Measurements from ENCODE around the gene CSPG4.
"Not testable (repeated sequence)": the region's sequence is repeated elsewhere in the genome, so short reads cannot be mapped to it uniquely, and the experiment has no call there.

CSPG4 gene

DNA sequence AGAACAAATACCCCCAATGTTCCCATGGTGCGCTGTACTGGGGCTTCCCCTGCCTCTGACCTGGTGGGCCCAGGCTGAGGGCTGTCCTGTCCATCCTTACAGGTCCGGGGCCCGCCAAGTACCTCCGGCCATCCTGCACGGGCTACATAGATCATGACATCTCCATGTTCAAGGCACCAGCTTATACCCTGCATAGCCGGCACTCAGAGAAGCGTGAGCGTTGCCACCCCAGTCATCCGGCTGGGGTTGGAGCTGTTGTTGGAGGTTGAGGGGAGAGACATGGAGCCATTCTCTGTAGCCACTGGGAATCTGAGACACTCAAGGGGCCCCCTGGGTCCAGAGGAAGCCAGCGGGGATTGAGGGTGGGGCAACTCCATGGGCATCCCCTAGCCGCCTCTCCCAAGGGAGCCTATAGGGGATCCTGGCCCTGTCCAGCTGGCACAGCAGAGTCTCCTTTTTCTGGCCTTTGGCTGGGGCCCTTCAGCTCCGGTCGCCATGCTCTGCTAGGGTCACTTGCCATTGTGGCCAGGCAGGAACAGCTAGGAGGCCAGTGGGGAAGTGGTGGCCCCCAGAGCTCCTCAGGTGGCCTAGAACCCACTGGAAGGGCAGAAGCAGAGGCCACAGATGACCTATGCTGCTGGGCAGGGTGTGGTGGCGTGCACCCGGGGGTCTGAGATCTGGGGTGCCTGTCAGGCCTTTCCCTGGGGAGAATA lies 12.5 kb upstream of the CSPG4 start:
- DNase-seq (ENCODE audit: low read depth) = no peak

DNA sequence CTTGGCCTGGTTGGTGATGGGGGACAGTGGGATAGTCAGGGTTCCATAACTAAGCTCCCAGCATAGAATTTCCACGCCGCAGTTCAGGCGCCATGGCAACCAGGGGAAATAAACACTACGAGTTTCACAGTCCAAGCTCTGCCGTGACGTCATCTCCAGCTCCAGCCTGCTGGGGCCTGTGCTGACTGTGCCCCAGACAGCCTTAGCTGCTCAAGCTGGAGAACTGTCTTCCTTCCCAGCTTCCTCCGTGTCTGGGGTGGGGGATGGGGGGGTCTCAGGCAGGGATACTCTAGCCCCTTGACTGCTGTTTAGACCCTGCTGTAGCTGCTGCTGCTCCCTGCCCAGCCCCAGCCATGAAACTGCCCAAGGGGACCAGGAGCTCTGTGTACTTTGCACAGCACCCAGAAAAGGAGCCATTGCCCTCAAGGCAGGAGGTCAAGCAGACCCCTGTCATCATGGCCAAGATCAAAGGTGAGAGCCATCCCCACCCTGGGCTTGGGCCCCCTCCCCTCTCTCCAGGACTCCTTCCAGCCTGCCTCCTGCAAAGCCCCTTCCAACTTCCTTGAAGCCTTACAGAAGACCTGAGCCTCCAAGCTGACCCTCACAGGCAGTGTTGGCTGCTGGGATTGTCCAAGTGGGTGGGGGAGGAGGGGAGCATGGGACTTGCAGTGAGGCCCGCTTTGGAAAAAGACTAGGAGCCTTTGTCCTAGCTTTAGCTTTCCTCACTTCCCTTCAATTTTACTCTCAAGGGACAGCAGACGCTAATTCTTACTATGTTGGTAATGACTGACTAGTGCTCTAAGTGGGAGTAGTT lies 11.4 kb upstream of the CSPG4 start:
- DNase-seq (ENCODE audit: low read depth) = peak; percentile 81

DNA sequence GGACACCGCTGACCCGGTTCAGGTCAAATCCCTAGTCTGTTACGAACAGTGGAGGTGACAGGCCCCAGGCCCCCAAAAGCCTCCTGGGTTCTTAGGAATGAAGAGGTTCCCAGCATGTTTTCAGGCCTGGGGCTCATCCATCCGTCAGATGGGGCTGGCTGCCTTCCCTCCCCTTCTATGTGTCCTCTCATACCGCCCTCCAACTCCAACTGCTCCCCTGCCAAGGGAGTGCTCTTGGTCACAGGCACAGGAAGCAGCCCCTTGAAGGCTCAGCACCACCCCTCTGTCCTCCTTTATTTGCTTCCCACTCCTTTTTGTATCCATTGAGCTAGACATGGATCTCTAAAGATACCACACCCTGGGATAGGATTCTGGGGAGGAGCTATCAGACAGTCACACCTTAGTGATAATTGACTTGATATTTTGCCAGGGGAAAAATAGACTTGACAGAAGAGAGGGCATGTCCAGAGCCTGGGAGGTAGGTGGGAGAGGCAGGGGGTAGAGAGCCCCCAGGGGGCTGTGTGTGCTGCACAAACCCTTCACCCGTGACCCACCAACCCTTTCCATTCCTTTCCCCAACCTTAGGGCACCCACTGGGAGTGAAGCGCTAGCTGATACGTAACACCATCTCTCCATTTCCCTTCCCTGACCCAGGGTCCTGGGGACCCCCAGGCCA lies 10.7 kb upstream of the CSPG4 start:
- no peak for DNase-seq (ENCODE audit: low read depth)

DNA sequence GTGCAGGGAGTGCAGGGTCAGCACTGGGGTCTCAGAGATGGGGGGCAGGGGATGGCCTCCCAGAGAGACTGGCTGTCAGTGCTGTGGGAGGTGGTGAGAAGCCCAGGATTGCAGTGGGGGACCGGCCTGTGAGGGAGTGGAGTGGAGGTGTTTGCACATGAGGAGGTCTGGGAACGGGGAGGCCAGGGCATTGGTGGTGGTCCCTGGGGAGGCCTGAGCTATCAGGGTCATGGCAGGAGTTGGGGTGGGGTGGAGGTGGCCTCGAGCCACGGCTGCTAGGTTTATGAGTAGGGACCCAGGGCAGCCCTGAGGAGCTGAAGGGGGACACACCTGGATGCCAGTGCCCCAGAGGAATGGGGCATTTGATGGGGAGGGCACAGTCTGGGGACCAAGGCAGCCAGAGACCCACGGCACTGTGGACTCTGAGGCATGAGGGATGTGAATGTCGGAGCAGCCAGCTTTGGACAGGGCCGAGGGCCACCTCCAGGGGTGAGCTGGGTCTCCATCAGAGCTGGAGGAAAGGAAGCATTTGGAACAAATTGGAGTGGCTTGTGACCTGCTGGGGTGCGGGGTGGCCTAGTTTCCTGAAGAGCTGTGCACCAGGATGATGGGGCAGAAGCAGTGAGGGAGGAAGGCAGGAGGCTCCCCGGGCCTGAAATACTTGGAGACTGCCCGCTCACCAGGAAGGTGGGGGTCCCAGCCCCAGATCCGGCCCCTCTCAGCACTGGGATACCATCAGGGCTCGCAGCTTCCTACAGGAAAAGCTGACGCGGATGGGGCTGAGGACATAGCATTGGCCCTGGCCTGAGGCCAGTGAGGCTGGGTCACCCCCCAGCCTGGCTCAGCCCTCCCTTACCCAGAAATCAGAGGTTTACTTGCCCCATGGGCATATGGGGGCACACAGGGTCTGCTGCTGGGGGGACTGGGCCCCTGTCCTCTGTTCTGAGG lies 9.5 kb upstream of the CSPG4 start:
- DNase-seq (ENCODE audit: low read depth) = no peak

DNA sequence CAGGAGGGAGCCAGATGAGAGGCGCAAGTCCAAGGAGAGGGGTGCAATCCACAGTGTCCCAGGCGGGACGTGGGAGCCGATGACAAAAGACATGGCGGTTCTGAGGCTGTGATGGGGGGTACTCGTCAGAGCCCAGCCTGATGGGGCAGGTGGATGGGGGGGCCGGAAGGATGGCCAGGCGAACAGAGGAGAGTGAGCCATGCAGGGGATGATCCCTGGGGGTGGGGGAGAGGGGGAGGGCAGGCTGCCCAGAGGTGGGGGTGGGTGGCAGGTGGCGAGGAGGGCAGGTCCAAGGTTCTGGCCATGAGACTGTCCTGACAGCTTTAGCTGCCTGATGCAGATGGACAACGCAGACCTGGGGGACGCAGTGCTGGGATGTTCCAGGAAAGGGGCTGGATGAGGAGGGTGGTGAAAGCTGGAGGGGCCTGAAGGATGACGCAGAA lies 8.9 kb upstream of the CSPG4 start:
- no peak for DNase-seq (ENCODE audit: low read depth)

DNA sequence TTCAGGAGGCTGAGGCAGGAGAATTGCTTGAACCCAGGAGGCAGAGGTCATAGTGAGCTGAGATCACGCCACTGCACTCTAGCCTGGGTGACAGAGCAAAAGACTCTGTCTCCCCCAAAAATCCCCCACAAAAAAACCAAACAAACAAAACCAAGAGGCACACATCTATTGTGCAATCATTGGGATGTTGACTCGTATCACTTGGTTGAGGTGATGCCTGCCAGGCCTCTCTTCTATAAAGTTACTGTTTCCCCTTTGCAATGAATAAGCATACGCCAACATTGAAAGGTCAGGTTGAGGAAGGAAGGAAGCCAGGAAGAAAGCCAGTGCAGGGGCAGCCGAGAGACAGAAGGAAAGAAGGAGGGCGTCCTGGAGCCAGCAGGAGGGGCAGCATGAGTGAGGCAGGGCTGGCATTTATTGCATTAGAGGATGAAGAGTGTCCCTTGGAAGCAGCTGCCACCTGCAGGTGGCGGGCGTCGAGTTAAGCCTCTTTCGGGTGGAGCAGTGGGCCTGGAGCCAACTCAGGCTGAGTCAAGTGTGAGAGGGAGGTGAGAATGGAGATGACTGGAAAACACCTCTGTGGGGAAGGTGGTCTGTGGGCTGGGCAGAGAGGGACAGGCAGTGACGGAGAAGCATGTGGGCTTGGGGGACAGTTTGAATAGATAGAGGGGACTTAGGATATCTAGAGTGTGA lies 8.3 kb upstream of the CSPG4 start:
- no peak for DNase-seq (ENCODE audit: low read depth)

DNA sequence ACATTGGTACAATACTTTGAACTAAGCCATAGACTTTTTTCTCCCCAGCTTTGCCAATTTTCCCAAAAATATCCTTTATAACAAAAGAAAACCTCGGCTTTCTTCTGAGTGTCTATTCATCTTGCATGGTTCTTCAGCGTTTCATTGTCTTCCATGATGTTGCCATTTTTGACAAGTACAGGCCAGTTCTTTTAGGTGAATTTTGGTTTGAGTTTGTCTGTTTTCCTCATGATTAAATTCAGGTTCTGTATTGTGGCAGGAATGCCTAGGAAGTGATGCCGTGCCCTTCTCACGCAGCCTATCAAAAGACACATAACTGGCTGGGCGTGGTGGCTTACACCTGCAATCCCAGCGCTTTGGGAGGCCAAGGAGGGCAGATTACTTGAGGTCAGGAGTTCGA lies 7.6 kb upstream of the CSPG4 start:
- DNase-seq (ENCODE audit: low read depth) = no peak

DNA sequence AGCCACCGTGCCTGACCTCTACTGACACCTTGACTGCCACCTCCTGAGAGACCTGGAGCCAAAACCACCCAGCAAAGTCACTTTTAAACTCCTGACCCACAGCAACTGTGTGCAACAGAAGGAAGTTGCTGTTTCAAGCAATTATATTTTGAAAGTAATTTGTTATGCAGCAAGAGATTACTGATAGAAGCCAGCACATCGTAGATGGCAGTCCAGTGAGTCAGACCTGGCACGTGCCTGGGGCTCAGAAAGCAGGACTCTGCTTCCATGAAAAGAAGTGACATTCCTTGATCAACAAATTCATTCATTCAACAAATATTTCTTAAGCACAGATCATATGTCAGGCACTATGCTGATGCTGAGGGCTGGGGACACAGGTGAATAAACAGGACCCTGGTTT lies 5.7 kb upstream of the CSPG4 start:
- peak; percentile 61 for DNase-seq (ENCODE audit: low read depth)

DNA sequence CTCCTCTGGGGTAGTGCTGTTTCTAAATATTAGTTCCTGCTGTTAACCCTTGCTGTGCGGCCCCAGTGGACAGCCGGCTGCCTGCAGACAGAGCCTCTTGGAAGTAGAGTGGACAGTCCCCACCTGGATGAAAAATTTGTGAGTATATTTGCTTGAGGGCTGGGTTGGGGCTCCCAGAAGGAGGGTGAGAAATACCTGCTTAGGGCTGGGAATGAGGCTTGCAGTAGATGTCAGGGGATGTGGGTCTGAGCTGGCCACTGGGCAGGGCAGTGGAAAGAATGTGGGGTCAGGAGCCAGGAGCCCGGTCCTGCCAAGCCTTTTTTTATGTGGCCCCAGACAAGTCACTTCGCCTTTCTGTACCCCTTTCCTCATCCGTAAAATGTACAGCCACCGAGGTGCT lies 4.4 kb upstream of the CSPG4 start:
- DNase-seq (ENCODE audit: low read depth) = not testable (repeated sequence)

DNA sequence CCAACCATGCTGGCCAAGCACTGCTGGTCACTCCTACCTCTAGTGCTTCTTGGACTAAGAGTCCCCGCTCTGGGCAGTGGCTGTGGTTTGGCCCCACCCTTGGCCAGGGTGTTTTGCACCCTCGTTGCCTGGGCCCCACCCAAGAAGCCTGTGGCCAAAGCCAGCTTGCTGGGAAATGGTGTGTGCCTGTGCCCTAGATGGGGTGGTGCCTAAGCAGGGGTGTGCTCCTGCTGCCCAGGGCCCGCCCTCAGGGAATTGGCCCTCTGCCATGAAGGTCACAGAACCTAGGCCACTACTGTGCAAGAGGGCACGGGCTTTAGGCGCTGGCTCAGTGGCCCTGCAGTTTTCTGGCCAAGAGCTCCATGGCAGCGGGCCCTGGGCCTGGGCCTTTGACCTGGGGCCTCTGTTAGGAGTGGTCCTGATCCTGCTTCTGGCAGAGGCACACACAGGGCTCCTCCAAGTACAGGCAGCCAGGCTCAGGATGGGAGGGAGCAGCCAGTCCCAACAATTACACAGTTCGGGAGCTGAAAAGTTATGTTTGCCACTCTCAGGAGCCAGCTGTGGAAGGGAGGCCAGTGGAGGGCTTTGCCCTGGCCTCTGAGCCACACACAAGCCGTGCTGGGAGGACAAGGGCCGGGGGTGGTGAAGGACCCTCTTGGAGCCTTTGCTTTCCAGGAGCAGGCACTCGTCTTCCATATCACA lies 3.8 kb upstream of the CSPG4 start:
- DNase-seq (ENCODE audit: low read depth) = not testable (repeated sequence)

DNA sequence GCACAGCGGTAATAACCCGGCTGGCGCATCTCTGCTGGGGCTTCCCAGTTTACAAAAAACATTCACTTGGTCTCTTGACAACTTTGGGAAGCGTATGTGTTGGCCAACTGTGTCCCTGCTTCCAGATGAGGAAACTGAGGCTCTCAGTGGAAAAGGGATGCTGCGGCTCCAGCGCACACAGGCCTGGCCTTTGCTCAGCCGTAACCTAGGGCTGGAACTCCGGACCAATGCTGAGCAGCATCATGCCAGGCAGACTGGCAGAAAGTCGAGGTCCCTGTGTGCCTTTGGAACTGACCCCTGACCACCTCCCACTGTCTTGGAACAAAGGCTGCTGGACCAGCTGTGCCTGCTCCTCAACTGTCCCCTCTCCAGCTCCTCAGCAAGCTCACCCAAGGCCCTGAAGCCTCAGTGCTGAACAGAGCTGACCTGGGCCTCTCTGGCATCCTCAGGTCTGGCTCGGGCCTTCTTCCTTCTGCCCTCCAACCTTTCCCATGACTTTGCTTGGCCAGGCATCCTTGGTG lies 2.7 kb upstream of the CSPG4 start:
- not testable (repeated sequence) for DNase-seq (ENCODE audit: low read depth)

DNA sequence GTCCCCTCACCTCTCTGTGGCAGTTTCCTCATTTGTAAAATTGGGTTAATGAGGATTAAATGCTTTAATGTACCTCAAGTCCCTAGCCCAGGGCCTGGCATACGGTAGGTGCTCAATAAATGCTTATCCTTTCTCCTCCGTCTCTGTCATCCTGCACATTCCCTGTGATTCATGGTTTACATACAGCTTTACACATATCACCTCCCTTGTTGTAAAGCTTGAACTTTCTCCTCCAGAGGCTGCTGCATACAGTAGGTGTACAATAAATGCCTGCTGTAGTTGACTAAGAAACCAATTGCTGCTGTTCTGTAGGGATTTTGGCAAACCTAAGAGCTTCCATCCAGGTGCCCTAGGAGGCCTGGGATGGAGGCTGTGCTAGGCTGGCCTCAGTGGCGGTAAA lies 1.5 kb upstream of the CSPG4 start:
- DNase-seq (ENCODE audit: low read depth) = no peak

DNA sequence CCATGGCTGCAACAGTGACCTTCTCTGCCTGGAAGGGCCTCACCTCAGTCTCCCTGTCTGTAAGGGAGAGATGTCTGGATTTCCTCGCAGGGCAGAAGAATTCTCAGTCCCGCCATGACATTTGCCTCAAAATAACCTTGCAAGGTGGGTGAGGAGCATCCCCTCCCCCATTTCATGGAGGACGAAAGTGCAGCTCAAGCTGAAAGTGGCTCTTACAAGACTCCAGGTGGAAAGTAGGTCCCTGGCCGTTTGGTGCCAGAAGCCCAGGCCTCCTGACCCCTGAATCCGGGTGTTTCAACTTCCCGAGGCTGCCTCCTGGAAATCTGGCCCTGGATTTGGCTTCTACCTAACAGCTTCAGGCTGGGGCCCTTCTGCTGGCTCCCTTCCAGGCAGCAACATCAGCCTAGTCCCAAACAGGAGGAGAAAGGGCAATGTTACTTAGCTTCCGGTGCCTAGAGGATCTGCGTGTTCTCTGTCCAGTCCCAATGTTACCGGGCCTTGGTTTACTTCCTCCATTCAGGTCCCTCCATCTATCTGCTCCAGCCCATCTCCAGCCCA lies 769 bp upstream of the CSPG4 start:
- no peak for DNase-seq (ENCODE audit: low read depth)

DNA sequence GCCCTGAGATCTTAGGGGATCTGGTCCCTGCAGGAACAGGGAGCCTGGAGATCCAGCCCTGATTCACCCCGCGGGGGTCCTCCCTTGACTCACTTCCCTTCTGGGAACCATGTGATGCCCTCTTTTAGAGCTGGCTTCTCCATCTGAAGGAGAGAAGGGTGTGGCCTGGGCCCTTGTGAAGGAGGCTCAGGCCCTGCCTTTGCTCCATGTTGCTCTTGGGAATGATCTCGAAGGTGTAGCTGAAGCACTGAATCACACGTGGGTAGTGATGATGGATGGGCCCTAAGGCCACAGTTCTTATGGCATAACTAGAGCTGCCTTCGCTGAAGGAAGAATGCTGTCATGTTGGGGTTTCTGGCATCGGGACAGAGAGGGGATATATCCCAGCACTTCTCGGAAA lies 1.2 kb downstream of the CSPG4 start:
- not testable (repeated sequence) for DNase-seq (ENCODE audit: low read depth)

DNA sequence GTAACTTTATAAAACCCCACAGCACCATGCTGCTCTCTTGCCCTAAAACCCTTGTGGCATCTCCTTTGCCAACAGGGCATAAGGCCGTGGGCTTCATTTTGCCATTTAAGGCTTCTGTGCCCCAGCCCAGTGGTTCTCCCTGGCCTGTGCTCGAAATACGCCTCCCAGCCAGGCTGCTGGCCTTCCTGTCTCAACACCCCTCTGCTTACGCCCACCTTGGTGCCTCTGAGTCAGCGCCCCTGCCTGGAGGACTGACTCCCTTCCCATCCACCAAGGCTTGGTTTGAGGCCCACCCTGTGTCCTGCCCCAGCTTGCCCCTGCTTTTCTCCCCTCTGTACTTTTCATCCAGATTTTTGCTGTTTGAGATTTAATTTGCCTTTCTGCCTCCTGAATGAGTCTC lies 1.8 kb downstream of the CSPG4 start:
- DNase-seq (ENCODE audit: low read depth) = not testable (repeated sequence)

DNA sequence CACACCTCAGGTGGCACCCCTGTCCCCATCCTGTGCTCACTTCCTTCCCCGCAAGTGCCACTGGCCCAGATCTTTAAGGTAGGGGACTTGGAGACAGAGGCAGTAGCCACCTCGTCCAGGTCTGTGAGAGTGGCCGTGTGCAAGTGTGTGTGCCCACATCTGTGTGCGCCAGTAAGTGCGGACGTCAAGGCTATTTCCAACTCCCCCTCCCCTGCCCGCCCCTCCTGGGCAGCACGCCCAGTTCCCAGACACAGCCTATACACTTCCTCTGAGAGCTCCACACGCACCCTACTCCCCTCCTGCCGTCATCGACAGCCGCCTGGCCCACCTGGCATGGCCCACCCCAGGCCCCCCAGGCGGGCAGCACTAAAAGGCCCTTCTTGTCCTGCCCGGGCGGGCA lies 3.2 kb downstream of the CSPG4 start:
- DNase-seq (ENCODE audit: low read depth) = not testable (repeated sequence)

DNA sequence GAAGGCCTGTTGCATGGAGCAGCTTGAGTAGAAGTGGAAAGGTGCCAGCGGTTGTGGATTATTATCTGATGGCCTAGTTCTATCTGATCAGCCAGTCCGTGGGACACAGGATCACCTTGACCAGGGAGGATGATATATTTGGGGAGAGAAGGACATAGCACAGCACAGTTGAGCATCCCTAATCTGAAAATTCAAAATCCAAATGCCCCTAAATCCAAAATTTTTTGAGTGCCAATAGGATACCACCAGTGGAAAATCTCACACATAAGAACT lies 6.0 kb downstream of the CSPG4 start:
- DNase-seq (ENCODE audit: low read depth) = no peak

DNA sequence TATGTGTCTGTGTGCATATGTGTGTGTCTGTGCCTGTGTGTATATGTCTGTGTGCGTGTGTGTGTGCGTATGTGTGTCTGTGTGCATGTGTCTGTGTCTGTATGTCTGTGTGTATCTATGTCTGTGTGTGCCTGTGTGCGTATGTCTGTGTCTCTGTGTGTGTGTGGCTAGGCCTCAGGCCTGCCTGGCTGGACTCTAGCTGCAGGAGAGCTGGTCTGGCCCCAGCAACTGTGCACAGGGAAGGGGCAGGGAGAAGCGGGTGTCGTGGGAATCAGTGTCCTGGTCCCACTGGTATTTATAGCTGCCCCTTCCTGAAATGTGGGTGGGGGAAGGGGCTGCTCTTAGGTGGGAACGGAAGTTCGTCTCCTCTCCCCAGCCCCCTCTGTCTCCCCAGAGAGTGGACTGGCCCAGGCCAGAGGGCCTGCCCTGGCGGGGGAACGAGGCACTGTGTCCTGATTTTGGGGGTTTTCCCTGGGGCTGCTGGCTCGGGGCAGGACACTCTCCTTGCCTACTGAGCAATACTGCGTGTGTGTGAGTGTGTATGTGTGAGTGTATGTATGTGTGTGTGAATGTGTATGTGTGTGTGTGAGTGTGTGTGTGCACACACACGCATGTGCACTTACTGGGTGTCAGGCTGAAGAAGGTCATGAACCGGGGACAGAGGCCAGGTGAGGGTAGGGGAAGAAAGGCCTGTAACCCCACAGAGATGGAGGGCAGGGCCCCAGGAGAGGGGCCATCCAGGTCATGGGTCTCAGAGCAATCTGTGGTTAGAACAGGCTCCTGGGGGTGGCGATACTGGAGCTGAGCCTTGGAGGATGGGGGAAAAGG lies 6.6 kb downstream of the CSPG4 start:
- no peak for DNase-seq (ENCODE audit: low read depth)

DNA sequence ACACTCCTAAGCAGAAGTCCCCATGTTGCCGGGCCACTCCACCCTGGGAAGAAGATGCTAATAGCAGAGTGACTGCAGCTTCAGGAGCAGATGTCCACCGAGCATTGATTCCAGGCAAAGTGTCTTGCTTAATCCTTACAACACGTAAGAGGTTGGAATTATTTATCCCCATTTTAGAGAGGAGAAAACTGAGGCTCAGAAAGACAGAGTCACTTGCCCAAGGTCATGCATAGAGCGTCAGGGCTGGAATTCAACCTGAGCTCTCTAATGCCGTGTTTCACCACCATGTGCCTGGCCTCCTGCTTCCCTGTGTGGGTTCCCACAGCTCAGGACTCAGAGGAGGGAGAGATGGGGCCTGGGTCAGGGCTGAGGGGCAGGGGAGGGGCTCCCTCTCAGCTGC lies 7.3 kb downstream of the CSPG4 start:
- not testable (repeated sequence) for DNase-seq (ENCODE audit: low read depth)

All from GM04503 (cell line).